ENCODE results near the gene TEX2. TPM values are rescaled to one million over a fixed set of nuclear protein-coding genes. Genes with fewer than 3 reads are reported as not detected.
"Not testable (repeated sequence)": the region's sequence is repeated elsewhere in the genome, so short reads cannot be mapped to it uniquely, and the experiment has no call there.

Gene TEX2
- total RNA-seq, 1 experiment from 2014 or later = 31.6 TPM

DNA sequence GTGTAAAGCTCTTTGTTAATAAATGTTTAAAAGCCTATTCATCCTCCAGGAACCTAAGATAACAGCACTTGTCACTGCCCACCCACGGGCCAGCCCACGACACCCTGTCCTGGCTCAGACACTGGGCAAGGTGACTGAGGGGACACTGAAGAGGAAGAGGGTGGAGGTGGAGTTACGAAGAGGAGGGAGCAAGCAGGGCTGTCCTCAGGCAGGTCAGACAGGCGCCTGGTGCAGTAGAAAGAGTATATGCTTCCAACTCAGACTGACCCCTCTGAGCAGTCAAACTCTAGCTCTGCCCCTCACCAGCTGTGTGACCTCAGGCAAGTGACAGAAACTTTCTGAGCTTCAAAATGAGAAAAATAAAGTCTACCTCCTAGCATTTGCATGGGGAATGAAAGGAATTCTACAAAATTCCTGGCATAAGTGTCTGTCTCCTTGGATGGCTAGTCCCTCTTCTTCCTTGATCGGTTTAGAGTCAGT is 22.8 kb downstream of the TEX2 start:
- no peak for DNase-seq (ENCODE audit: low spot score)

GRCh38 chr17:64238449-64238848 is 24.6 kb downstream of the TEX2 start:
- DNase-seq (ENCODE audit: low spot score) = not testable (repeated sequence)

DNA sequence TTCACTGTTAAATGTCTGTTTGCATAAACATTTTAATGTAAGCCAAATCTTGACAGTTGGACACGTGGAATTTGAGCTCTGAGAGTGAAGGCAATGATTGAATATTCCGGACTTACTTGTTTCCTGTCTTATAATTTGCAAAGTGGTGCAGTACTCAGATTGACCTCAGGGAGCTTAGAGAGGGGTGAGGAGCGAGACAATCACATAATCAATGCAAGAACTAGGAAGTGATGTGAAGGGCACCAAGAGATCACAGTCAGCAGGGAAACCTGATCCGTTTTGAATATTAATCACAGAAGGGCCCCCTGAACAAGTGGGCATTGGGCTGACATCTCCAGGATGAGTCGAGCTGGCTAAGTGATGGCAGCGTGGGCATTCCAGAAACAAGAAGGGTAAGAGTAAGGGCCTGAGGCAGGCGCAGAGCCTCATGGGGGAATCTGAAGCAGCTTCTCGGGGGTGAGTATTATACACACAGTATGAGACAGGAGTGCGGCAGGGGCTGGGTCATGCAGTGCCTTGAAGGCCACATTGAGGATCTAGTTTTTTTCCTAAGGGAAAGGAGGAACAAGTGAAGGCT is 26.1 kb downstream of the TEX2 start:
- no peak for DNase-seq (ENCODE audit: low spot score)

GRCh38 chr17:64234961-64235360 is 28.1 kb downstream of the TEX2 start:
- no peak for DNase-seq (ENCODE audit: low spot score)

DNA sequence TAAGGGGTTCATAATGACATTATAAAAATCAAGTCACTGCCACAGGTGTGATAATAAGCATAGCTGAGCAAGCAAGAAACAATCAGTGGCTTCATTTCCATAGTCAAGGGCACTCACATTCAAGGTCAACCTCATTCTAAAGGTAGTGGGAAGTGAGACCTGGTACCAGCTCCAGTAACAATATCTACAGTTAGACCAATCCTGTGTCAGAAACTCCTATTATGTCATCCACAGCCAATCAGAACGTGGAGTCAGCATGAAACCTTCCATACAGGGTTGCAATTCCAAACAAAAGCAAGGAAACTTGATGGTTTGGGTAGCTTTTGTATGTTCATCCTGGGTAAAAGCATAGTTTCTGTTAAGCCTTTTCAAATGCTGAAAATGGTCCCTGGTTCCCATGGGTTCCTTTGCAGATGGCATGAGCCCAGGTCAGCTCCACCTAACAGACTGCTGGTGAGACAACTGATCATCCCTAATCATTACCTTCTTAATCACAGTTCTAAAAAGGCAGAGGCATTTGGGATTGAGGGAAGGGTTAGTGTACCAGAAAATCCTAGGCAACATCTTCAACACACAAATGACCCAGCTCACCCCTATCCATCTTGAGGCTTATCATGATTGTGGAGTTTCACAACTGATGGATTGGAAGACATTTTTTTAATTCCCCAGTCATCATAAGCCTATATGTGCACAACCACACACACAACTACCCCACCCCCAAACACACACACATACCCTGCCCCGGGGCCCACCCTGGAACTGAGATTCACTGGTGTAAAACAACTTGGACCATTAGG is 30.4 kb downstream of the TEX2 start:
- no peak for DNase-seq (ENCODE audit: low spot score)

- DNase-seq (ENCODE audit: low spot score) = no peak
Observed at GRCh38 chr17:64231567-64232141, 31.4 kb downstream of the TEX2 start.

- DNase-seq (ENCODE audit: low spot score) = peak; percentile 61
Observed at GRCh38 chr17:64230791-64231408, 32.2 kb downstream of the TEX2 start.

DNA sequence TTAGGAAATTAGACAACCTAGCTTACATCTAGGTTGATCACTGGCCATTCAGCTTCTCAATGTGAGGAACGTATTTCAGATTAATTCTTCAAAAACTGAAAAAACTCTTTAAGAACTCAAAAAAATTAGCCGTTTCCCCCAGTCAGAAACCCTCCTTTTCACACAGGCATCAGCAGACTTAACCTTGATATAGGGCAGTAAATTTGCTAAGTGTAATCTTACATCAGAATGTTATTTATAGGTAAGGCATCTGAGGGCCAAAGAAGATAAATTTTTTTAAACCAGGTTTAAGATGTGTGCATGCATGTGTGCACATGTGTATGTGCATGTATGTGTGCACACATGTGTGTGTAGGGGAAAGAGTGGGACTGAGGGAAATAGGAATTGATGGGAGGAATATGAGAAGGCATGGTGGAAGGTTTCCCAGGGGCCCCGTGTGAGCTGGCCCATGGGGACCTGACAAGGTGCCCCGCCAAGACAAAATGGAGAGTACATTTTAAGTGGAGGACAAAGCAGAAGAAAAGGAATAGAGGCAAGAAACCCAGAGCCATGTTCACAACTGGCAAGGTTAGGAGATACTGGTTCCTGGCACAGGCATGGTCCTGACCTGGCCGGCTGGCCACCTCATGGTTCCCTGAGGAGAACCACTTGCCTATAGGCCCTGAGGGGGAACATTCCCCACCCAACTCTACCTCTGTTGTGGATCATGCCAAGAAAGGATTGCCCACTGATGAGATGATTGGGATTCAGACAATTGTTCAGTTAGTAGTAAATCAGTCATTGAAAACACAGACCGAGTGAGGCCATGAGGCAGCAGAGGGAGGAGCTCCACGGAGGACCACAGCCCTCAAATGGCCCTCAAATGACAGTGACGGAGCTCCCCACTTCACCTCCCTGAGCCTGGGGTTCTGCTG is 33.0 kb downstream of the TEX2 start:
- no peak for DNase-seq (ENCODE audit: low spot score)

DNA sequence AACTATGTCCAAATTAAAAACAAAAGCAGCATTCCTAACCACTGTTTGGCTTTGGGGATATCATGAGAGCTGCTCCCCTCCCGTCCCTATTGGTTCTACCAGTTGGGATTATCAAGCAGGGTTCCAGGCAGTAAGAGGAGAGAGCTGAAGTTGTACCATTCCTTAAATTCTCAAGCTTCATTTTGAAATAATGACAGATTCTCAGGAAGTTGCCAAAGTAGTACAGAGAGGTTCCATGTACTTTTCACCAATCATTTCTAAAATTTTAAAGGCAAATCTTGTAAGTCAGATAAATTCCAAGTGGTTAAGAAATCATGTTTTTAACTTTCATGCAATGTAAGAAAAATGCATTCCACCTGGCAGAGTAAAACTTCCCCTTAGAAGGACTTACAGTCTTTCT is 36.9 kb downstream of the TEX2 start:
- no peak for DNase-seq (ENCODE audit: low spot score)

- no peak for DNase-seq (ENCODE audit: low spot score)
Observed at GRCh38 chr17:64225410-64225809, 37.6 kb downstream of the TEX2 start.

- no peak for DNase-seq (ENCODE audit: low spot score)
Observed at GRCh38 chr17:64223931-64224629, 39.0 kb downstream of the TEX2 start.

DNA sequence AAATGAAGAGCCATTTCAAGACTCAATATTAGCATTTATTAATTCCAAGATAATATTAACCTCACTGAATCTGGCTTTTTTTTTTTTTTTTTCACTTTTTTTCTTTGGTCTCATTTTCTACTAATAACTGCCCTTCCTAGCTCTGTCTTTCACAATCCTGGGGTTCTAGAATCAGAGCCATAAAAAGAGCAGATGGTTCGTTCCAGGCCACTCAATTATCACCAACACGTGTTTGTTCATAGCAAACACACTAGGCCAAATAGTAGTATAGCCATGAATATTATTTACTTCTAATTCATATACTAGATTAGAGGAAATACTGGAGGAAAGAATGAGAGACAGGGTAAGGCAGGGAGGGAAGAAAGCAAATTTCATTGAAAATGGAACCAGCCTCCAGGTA is 39.8 kb downstream of the TEX2 start:
- no peak for DNase-seq (ENCODE audit: low spot score)

DNA sequence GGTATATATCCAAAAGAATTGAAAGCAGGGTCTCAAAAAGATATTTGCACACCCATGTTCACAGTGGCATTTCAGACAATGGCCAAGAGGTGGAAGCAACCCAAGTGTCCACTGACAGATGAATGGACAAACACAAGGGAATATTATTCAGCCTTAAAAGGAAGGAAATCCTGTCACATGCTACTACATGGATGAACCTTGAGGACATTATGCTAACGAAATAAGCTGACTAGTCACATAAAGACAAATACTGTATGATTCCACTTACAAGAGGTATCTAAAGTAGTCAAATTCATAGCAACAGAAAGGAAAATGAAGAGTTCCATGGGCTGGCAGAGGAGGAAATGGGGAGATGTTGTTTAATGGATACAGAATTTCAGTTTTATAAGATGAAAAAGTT is 41.4 kb downstream of the TEX2 start:
- DNase-seq (ENCODE audit: low spot score) = no peak

DNA sequence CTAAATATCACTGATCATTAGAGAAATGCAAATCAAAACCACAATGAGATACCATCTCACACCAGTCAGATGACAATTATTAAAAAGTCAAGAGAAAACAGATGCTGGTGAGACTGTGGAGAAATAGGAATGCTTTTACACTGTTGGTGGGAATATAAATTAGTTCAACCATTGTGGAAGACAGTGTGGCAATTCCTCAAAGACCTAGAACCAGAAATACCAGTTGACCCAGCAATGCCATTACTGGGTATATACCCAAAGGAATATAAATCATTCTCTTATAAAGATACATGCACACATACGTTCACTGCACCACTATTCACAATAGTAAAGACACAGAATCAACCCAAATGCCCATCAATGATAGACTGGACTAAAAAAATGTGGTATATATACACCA is 42.5 kb downstream of the TEX2 start:
- DNase-seq (ENCODE audit: low spot score) = not testable (repeated sequence)

DNA sequence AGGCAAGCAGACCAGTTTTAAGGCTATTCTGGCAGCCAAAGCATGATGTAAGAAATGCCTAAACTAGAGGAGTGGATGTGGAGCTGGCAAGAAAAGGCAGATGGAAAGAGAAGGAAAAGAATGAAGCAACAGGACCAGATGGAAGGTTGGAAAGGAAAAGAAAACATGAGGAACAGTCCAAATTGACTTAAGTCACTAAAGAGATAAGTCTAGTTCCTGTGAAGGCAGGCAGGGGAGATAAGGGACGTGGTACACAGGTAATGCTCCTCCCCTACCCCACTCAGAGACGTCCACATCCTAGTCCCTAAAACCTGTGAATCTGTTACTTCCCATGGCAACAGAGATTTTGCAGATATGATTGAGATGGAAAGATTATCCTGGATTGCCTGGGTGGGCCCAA is 43.5 kb downstream of the TEX2 start:
- DNase-seq (ENCODE audit: low spot score) = no peak

GRCh38 chr17:64218066-64218465 is 45.0 kb downstream of the TEX2 start:
- DNase-seq (ENCODE audit: low spot score) = no peak

DNA sequence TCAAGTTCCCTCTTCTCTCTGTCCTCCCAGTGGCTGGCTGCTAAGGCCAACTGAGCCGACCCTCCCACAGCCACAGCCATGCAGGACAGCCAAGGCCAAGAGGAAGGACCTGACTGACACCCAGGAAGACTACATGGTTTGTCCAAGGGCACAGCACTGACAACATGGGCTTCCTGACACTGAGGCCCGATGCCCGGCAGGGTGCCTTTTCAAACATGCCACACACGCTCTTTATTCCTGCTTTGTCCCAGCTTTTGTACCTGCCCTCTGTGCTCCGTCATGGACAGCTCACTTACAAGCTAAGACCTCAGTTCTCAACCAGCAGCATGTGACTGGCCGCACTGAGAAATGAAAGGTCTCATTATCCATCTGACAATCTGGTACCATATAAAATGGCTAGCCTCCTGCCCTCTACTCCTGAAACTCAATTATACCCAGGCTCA is 45.8 kb downstream of the TEX2 start:
- no peak for DNase-seq (ENCODE audit: low spot score)

- DNase-seq (ENCODE audit: low spot score) = no peak
Observed at GRCh38 chr17:64216338-64217248, 46.5 kb downstream of the TEX2 start.

GRCh38 chr17:64216000-64216337 is 47.1 kb downstream of the TEX2 start:
- no peak for DNase-seq (ENCODE audit: low spot score)

GRCh38 chr17:64214950-64215349 is 48.1 kb downstream of the TEX2 start:
- peak; percentile 25 for DNase-seq (ENCODE audit: low spot score)

Measured in A172 (cell line).